ENCODE measurements around the gene SYNRG.

GRCh38 chr17:37492167-37492566 lies 117.1 kb downstream of the SYNRG start:
- TF ChIP-seq REST (tag by site-specific recombination; IDR thresholded peaks at IDR 0.05) (no peak), GLI4 (tag by site-specific recombination; IDR thresholded peaks at IDR 0.05) (no peak), SP7 (tag by site-specific recombination; IDR thresholded peaks at IDR 0.05) (no peak), ZNF302 (tag by site-specific recombination; IDR thresholded peaks at IDR 0.05; ENCODE audit: low read depth) (no peak), HOXA7 (CRISPR knock-in tag; IDR thresholded peaks at IDR 0.05; ENCODE audit: borderline replicate concordance) (no peak), ZNF529 (tag by site-specific recombination; IDR thresholded peaks at IDR 0.05; ENCODE audit: insufficient replicate concordance) (no peak), ZBTB6 (tag by site-specific recombination; IDR thresholded peaks at IDR 0.05) (no peak), ZNF560 (tag by site-specific recombination; IDR thresholded peaks at IDR 0.05; ENCODE audit: borderline replicate concordance) (no peak), ZFP37 (tag by site-specific recombination; IDR thresholded peaks at IDR 0.05) (no peak)
- TF ChIP-seq, protein P1, sequence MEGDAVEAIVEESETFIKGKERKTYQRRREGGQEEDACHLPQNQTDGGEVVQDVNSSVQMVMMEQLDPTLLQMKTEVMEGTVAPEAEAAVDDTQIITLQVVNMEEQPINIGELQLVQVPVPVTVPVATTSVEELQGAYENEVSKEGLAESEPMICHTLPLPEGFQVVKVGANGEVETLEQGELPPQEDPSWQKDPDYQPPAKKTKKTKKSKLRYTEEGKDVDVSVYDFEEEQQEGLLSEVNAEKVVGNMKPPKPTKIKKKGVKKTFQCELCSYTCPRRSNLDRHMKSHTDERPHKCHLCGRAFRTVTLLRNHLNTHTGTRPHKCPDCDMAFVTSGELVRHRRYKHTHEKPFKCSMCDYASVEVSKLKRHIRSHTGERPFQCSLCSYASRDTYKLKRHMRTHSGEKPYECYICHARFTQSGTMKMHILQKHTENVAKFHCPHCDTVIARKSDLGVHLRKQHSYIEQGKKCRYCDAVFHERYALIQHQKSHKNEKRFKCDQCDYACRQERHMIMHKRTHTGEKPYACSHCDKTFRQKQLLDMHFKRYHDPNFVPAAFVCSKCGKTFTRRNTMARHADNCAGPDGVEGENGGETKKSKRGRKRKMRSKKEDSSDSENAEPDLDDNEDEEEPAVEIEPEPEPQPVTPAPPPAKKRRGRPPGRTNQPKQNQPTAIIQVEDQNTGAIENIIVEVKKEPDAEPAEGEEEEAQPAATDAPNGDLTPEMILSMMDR (tag by site-specific recombination; IDR thresholded peaks at IDR 0.05), result no peak
